ENCODE results near the gene ZBTB40.
A peak's percentile ranks its signal among the peaks of the same experiment; 100 is the strongest.

Gene ZBTB40

DNA sequence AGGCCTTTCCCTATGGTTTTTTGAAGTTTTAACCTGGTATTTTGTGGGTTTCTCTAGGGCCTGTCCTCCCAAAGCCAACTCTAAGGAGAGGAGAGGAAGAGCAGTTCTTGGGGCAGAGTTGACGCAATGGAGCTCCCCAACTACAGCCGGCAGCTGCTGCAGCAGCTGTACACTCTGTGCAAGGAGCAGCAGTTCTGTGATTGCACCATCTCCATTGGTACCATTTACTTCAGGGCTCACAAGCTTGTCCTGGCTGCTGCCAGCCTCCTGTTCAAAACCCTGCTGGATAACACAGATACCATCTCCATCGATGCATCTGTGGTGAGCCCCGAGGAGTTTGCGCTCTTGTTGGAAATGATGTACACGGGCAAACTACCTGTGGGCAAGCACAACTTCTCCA lies 38.2 kb downstream of the ZBTB40 start:
- no peaks in the 10 kb centered on the region for H3K27me3 Mint-ChIP-seq
- H3K9me3 Mint-ChIP-seq = peaks cover 0 to 1% of the 10 kb centered on the region in 2 donors
- no peak for ATAC-seq (replicated peaks)
- no peak for DNase-seq
- peaks cover 5 to 16% of the 10 kb centered on the region in 2 donors for H3K4me1 Mint-ChIP-seq (ENCODE audit: low read depth in 2 of 2)
- H3K4me3 Mint-ChIP-seq = no peak overlapping the region
- H3K36me3 Mint-ChIP-seq (ENCODE audit: insufficient read depth) = peaks cover 23% of the 10 kb centered on the region
- no peak overlapping the region for H3K27ac Mint-ChIP-seq

DNA sequence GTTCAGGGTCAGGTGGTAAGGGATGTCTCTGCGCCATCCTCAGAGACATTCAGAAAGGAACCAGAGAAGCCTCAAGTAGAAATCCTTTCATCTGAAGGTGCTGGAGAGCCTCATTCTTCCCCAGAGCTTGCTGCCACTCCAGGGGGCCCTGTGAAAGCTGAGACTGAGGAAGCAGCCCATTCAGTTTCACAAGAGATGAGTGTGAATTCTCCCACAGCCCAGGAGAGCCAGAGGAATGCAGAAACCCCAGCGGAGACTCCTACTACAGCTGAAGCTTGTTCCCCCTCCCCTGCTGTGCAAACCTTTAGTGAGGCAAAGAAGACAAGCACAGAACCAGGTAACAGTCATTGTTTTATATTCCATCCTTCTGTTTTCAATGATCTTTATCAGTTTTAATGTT lies 38.7 kb downstream of the ZBTB40 start:
- Mint-ChIP-seq H3K27ac (no peak overlapping the region), H3K4me3 (no peak overlapping the region), H3K27me3 (no peaks in the 10 kb centered on the region), H3K36me3 (ENCODE audit: insufficient read depth) (peaks cover 26% of the 10 kb centered on the region), H3K9me3 (peaks cover 0 to 1% of the 10 kb centered on the region in 2 donors), H3K4me1 (ENCODE audit: low read depth in 2 of 2) (peaks cover 2 to 12% of the 10 kb centered on the region in 2 donors)
- no peak for DNase-seq
- no peak for ATAC-seq (replicated peaks)

DNA sequence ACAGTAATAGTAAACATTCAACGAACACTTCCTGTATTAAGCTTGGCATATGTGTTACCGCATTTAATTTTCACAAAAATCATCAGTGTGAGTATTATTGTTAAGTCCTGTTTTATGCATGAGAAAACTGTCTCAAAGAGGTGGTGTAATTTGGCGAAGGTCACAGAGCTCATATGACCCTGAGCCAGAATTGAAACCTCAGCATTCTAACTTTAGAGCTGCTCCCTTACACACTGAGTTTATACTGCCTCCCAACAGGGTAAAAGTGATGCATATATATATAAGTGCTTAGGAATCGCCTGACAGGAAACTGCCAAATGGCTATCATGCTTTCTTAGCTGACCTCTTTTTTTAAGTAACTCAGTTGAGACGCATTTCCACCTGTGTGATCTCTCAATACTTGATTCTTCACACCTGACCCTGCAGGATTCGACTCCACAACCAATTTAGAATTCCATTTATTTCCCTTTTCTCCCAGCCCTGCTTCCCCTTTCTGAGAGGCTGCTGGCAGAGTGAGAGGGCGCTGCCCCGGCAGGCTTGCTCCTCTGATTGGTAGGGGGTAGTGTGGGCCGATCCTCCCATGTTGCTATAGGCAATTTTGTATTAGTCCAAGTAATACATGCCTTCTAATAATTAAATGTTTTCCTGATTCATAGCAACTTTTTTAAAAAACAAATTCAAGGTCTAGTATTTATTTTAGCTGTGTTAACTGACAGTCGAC lies 40.5 kb downstream of the ZBTB40 start:
- ATAC-seq (replicated peaks) (no peak), DNase-seq (no peak)
- no peak overlapping the region for H3K4me3 Mint-ChIP-seq
- no peaks in the 10 kb centered on the region for H3K27me3 Mint-ChIP-seq
- peaks cover 1 to 10% of the 10 kb centered on the region in 2 donors for H3K4me1 Mint-ChIP-seq (ENCODE audit: low read depth in 2 of 2)
- peaks cover 34% of the 10 kb centered on the region for H3K36me3 Mint-ChIP-seq (ENCODE audit: insufficient read depth)
- H3K27ac Mint-ChIP-seq = no peak overlapping the region
- H3K9me3 Mint-ChIP-seq = no peaks in the 10 kb centered on the region

DNA sequence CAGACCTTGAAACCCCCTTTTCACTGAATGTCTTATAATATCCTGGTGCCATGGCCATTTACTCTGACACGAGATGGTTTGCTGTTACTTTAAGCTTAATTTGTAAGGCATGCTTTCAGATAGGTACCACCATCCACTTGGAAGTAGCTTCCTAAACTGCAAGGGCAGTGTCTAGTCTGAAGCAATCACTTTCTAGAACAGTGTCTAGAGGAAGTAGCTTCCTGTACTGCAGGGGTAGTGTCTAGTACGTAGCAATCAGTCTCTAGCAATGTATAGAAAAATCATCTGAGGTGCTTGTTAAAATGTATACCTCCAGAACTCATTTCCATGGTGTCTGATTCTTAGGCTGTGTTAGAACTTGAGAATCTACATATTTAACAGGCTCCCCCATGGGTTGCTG lies 42.5 kb downstream of the ZBTB40 start:
- peaks cover 1 to 10% of the 10 kb centered on the region in 2 donors for H3K4me1 Mint-ChIP-seq (ENCODE audit: low read depth in 2 of 2)
- no peak overlapping the region for H3K27ac Mint-ChIP-seq
- ATAC-seq (replicated peaks) (no peak), DNase-seq (no peak)
- H3K27me3 Mint-ChIP-seq = no peaks in the 10 kb centered on the region
- H3K9me3 Mint-ChIP-seq = no peaks in the 10 kb centered on the region
- H3K36me3 Mint-ChIP-seq (ENCODE audit: insufficient read depth) = peaks cover 34% of the 10 kb centered on the region
- H3K4me3 Mint-ChIP-seq = no peak overlapping the region

DNA sequence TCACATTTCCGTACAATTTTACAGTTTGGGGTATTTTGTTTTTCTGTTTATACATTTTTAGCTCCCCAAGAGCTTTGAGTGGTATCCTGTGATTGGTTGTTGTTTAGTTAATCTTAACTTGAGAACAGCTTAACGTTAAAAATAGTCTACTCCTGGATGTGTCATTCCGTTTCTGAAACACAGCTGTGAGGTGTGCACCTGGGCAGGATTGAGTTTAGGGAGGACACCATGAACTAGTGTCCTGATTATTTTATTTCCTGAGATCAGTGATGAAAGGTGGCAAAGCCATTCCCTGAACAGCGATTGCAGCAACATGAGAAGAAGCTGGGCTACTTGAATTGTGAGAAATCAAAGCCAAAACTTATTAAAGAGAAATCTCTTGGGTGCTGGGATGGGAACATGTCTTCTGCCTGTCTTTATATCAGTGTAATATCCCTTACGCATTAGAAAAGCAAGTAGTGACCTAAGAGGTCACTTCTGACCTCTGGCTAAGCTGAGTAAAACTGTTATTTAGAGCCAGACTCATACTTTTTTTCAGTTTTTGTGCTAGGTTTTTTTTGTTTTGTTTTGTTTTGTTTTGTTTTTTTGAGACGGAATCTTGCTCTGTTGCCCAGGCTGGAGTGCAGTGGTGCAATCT lies 43.4 kb downstream of the ZBTB40 start:
- no peak for DNase-seq
- Mint-ChIP-seq H3K4me3 (no peak overlapping the region), H3K36me3 (ENCODE audit: insufficient read depth) (peaks cover 33% of the 10 kb centered on the region), H3K27ac (no peak overlapping the region), H3K27me3 (no peaks in the 10 kb centered on the region), H3K4me1 (ENCODE audit: low read depth in 2 of 2) (peaks cover 1 to 10% of the 10 kb centered on the region in 2 donors), H3K9me3 (no peaks in the 10 kb centered on the region)
- no peak for ATAC-seq (replicated peaks)

DNA sequence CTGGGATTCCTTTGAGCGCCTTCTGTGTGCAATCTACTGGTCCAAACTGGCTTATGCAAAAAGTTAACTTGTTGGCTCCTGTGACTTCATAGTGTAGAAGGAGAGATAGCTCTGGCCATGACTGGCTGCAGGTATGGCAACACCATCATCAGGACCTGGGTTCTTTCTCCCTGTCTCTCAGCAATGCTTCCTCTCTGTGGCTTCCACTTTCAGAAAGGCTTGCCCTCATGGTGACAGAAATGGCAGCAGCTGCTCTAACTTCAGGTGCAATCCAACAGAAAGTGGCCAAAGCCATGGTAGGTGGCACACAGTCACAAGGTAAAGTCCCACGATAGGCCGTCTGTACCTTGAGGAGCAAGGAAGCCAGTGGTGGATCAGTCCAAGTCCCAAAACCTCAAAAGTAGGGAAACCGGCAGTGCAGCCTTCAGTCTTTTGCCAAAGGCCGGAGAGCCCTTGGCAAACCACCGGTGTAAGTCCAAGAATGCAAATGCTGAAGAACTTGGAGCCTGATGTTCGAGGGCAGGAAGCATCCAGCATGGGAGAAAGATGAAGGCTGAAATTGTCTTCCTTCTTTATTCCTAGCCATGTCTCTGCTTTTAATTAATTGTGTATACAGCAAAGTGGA lies 45.0 kb downstream of the ZBTB40 start:
- no peaks in the 10 kb centered on the region for H3K27me3 Mint-ChIP-seq
- no peak overlapping the region for H3K4me3 Mint-ChIP-seq
- H3K27ac Mint-ChIP-seq = no peak overlapping the region
- H3K9me3 Mint-ChIP-seq = no peaks in the 10 kb centered on the region
- ATAC-seq (replicated peaks) = no peak
- H3K36me3 Mint-ChIP-seq (ENCODE audit: insufficient read depth) = peaks cover 29% of the 10 kb centered on the region
- no peak for DNase-seq
- peaks cover 1 to 10% of the 10 kb centered on the region in 2 donors for H3K4me1 Mint-ChIP-seq (ENCODE audit: low read depth in 2 of 2)

DNA sequence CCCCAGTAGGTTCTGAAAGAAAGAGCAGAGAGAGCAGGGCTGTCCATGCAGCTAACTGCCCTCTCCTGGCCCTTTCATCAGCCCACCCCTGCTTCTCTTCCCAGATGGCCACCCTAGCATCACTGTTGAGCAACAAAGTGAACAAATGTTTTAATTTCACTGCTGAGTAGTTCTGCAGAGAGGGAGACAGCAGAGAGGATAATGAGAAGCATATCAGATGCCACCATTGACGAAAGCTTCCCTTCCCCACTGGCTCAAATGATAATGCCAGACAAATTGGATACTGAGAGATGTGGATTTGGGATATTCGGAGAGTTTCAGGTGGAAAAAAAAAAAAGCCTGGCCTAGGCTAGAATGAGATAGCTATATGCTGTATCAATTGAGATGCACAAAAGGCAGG lies 46.8 kb downstream of the ZBTB40 start:
- peaks cover 1 to 8% of the 10 kb centered on the region in 2 donors for H3K4me1 Mint-ChIP-seq (ENCODE audit: low read depth in 2 of 2)
- peaks cover 23% of the 10 kb centered on the region for H3K36me3 Mint-ChIP-seq (ENCODE audit: insufficient read depth)
- DNase-seq (no peak), ATAC-seq (replicated peaks) (no peak)
- H3K4me3 Mint-ChIP-seq = no peak overlapping the region
- no peaks in the 10 kb centered on the region for H3K9me3 Mint-ChIP-seq
- no peak overlapping the region for H3K27ac Mint-ChIP-seq
- H3K27me3 Mint-ChIP-seq = no peaks in the 10 kb centered on the region

DNA sequence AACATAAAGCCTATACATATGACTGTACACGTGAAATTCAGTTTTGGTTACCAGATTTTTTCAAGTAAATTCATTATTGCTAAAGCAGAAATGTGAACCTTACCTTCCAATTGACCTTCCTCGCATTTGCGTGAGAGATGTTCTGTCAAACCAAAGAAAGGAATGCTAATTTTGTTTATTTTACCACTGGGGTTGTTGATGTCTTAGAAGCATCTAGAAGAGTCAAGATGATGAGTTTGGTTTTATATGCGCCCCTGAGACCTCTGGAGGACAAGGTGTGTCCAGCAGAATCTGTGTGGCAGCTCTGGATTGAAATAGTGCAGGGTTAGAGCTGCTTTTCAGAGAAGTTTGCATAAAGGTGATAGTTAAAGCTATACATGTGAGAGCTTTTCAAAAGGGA lies 48.4 kb downstream of the ZBTB40 start:
- Mint-ChIP-seq H3K36me3 (ENCODE audit: insufficient read depth) (peaks cover 20% of the 10 kb centered on the region), H3K9me3 (no peaks in the 10 kb centered on the region), H3K4me3 (no peak overlapping the region), H3K27ac (peak overlapping the region in 1 of 2 donors; percentile 9), H3K27me3 (no peaks in the 10 kb centered on the region), H3K4me1 (ENCODE audit: low read depth in 2 of 2) (peaks cover 1 to 4% of the 10 kb centered on the region in 2 donors)
- DNase-seq = no peak
- ATAC-seq (replicated peaks) = no peak

DNA sequence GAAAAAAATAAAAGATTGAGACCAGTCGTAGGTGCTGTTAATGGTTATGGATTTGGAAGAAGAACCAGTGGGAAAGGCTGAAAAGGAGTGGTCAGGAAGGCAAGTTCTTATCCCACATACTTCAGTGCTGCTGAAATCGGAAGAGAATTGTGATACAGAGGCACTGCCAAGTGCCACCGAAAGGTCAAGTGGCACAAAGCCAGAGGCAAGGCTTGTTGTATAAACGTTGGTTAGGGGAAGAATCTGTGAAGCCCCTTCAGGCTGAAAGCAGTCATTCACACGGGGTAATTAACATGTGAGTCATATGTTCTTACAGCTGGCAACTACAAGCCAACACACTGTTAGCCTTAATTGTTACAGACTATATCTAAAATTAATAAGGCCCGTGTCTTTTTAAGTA lies 48.8 kb downstream of the ZBTB40 start:
- DNase-seq (no peak), ATAC-seq (replicated peaks) (no peak)
- H3K27ac Mint-ChIP-seq = peak overlapping the region in 1 of 2 donors; percentile 9
- H3K4me3 Mint-ChIP-seq = no peak overlapping the region
- peaks cover 1 to 4% of the 10 kb centered on the region in 2 donors for H3K4me1 Mint-ChIP-seq (ENCODE audit: low read depth in 2 of 2)
- no peaks in the 10 kb centered on the region for H3K27me3 Mint-ChIP-seq
- peaks cover 20% of the 10 kb centered on the region for H3K36me3 Mint-ChIP-seq (ENCODE audit: insufficient read depth)
- no peaks in the 10 kb centered on the region for H3K9me3 Mint-ChIP-seq

DNA sequence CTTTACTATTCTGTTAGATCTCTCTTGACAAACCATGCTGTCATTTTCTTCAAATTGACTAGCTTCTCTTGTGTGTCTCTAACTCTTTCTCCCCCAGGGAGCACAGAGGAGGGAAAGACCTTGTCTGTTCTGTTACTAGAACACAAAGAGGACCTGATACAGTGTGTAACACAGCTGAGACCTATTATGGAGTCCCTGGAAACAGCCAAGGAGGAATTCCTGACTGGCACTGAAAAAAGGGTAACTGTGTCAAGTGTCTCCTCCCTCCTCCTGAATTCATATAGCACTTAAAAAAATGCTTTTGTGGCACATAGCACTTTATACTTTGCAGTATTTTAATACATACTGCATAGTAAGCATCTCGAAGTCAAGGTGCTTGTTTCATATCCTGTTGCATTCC lies 50.6 kb downstream of the ZBTB40 start:
- peaks cover 15% of the 10 kb centered on the region for H3K36me3 Mint-ChIP-seq (ENCODE audit: insufficient read depth)
- no peak overlapping the region for H3K27ac Mint-ChIP-seq

DNA sequence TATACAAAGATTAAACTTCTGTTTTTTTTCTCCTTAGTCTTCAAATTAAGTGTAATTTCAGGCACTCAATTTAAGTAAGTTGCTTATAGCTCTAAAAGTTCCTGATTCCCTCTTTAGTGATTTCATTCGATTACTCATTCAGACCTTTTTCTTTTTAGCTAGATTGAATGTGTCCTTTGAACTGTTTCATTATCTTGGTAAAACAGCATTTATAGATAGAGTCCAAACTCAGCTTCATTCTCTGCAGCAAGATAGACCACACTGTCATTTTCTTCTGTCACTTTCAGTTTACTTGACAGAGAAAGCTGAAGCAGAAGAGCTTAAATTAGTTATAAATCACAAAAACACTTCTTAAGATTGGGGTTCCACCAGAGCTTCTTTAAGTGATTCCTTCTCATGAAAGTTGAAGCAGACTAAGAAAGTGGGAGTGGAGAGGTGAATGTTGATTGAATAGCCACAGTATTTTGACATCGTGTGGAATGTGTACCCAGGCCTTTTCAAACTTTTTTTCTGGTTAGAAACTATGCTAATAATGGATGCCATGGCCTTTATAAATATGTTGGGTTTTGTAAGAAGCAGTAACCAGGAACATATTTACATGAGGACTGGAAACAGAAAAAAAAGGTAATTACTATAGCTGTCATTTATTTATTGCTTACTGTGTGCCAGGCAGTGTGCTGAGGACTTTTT lies 52.2 kb downstream of the ZBTB40 start:
- H3K4me3 Mint-ChIP-seq = no peak overlapping the region
- H3K27me3 Mint-ChIP-seq = no peaks in the 10 kb centered on the region
- H3K27ac Mint-ChIP-seq = no peak overlapping the region
- H3K36me3 Mint-ChIP-seq (ENCODE audit: insufficient read depth) = peaks cover 30% of the 10 kb centered on the region
- no peaks in the 10 kb centered on the region for H3K9me3 Mint-ChIP-seq
- no peak for ATAC-seq (replicated peaks)
- no peak for DNase-seq
- H3K4me1 Mint-ChIP-seq (ENCODE audit: low read depth in 2 of 2) = no peaks in the 10 kb centered on the region

More for the DNA sequence above, 50.6 kb downstream of the ZBTB40 start:
- DNase-seq (no peak), ATAC-seq (replicated peaks) (no peak)
- H3K9me3 Mint-ChIP-seq = no peaks in the 10 kb centered on the region
- H3K27me3 Mint-ChIP-seq = no peaks in the 10 kb centered on the region
- H3K4me3 Mint-ChIP-seq = no peak overlapping the region
- H3K4me1 Mint-ChIP-seq (ENCODE audit: low read depth in 2 of 2) = no peaks in the 10 kb centered on the region

DNA sequence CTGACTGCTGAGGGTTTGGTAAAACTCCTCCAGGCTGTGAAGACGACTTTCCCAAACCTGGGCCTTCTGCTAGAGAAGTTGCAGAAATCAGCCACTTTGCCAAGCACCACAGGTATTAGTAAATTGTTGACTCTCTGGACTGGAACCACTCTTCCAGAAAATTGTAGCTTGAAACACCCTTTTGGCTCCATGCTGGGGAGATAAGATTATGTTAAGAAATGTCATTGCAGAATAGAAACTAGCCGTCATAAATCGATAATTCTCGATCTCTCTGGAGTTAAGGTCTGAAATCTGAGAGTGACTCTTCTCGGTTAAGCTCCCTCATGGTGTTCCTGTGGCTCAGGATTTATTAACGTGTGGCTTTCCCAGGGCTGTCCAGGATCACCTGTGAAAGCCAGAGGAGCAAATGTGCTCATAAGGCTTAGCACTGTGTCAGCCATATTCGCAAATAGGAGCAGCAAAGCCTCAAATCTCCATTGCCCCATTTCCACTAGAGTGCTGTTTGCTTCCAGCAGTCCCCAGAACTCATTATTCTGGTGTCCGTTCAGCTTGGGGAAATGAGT lies 54.6 kb downstream of the ZBTB40 start:
- ATAC-seq (replicated peaks) = no peak
- H3K4me1 Mint-ChIP-seq (ENCODE audit: low read depth in 2 of 2) = no peaks in the 10 kb centered on the region
- no peaks in the 10 kb centered on the region for H3K9me3 Mint-ChIP-seq
- H3K27me3 Mint-ChIP-seq = no peaks in the 10 kb centered on the region
- H3K36me3 Mint-ChIP-seq (ENCODE audit: insufficient read depth) = peaks cover 44% of the 10 kb centered on the region
- no peak overlapping the region for H3K4me3 Mint-ChIP-seq
- DNase-seq = no peak
- H3K27ac Mint-ChIP-seq = no peak overlapping the region

DNA sequence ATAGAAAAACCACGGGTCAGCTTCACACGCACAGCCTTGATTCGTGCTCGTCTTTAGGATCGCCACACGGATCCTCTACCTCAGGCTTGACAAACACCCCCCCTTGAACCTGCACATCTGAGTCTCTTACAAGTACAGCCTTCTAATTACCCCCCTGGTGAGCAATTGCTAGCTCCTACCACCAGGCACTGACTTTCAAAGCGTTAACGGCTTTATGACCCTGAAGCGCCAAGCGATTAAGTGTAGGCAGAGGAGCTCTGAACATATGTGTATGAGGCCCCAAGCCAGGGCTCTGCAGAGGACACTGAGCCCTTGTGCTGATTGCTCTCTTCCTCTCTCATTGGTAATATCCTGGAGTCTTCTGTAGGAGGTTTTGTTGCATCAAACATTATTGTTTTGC lies 55.9 kb downstream of the ZBTB40 start:
- Mint-ChIP-seq H3K27me3 (no peaks in the 10 kb centered on the region), H3K4me1 (ENCODE audit: low read depth in 2 of 2) (no peaks in the 10 kb centered on the region), H3K9me3 (no peaks in the 10 kb centered on the region), H3K36me3 (ENCODE audit: insufficient read depth) (peaks cover 48% of the 10 kb centered on the region), H3K4me3 (no peak overlapping the region), H3K27ac (no peak overlapping the region)
- ATAC-seq (replicated peaks) (no peak), DNase-seq (no peak)

Data from effector memory CD8-positive, alpha-beta T cell (primary cell).